Measurements from ENCODE around the gene FGF22.
"Not testable (repeated sequence)": the region's sequence is repeated elsewhere in the genome, so short reads cannot be mapped to it uniquely, and the experiment has no call there.

Gene FGF22

DNA sequence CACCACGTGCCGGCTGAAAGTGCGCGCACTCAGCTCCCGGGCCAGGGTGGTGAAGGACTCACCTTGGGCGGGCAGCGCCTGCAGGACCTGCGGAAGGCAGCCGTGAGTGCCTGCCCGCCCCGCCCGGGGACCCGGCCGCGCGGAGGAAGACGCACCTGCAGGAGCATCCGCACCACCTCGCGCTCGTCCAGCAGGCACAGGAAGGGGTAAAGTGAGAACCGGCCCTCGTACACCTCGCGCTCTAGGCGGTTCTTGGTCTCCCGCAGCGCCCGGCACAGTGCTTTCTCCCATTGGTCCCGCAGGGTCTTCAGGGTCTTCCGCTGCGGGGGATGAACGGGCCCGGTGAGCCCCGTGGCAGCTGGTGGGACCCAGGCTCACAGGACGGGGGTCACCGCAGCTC, 17.0 kb upstream of the FGF22 start:
- peaks cover 100% of the 10 kb centered on the region for H3K36me3 Mint-ChIP-seq (ENCODE audit: low read depth)
- intact Hi-C loops (cut with micrococcal nuclease) = no loop called here
- H3K4me1 Mint-ChIP-seq (ENCODE audit: low read depth) = no peaks in the 10 kb centered on the region

DNA sequence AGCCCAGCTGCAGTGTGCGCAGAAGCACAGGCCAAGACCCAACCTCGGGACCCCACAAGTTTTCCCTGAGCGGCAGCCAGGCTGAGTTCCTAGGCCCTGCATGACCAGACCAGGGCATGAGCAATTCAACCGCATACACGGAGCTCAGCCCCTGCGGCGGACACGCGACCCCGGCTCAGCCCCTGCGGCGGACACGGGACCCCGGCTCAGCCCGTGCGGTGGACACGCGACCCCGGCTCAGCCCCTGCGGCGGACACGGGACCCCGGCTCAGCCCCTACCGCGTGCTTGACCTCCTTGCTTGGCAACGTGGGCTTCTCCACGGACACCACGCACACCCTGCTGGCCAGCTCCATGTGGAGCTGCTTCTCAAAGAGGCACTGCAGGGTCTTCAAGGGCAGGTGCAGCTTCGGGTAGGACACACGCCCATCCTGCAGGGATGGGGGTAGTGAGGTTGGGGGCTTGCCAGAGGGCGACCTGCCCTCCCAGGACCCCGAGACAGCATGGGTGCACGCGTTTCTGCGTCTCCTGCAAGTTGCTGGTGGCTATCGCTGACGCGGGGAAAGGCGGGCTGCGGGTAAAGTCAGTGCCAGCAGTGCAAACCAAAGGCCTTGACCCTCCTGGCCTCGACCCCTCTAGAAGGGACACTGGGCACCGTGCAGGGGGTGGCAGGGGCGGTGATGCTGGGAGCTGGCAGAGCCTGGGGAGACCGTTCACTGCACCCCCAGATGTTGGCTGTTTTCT, 16.3 kb upstream of the FGF22 start:
- Mint-ChIP-seq H3K36me3 (ENCODE audit: low read depth) (peaks cover 100% of the 10 kb centered on the region), H3K27me3 (no peaks in the 10 kb centered on the region), H3K4me1 (ENCODE audit: low read depth) (no peaks in the 10 kb centered on the region), H3K4me3 (no peak overlapping the region), H3K9me3 (no peaks in the 10 kb centered on the region), H3K27ac (no peak overlapping the region)
- intact Hi-C loops (cut with micrococcal nuclease) = no loop called here

More for the DNA sequence above, 17.0 kb upstream of the FGF22 start:
- H3K27ac Mint-ChIP-seq = no peak overlapping the region
- no peak overlapping the region for H3K4me3 Mint-ChIP-seq
- no peaks in the 10 kb centered on the region for H3K9me3 Mint-ChIP-seq
- H3K27me3 Mint-ChIP-seq = no peaks in the 10 kb centered on the region

DNA sequence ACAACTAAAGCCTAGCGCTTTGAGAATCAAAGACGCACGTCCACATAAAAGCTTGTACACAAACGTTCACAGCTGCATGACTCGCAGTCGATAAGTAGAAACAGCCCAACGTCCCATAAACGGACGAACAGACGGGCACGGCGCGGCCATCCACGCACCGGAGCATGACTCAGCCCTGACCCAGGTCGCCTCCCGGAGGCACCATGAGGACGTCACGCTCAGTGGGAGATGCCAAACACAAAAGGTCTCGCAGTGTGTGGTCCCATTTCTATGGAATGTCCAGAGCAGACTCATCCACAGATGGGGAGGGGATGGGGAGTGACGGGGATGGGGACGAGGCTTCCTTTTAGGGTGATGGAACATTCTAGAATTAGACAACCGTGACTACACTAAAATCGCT, 15.7 kb upstream of the FGF22 start:
- H3K4me3 Mint-ChIP-seq = no peak overlapping the region
- peaks cover 100% of the 10 kb centered on the region for H3K36me3 Mint-ChIP-seq (ENCODE audit: low read depth)
- H3K9me3 Mint-ChIP-seq = no peaks in the 10 kb centered on the region
- H3K4me1 Mint-ChIP-seq (ENCODE audit: low read depth) = no peaks in the 10 kb centered on the region
- H3K27ac Mint-ChIP-seq = no peak overlapping the region
- intact Hi-C loops (cut with micrococcal nuclease) = no loop called here
- no peaks in the 10 kb centered on the region for H3K27me3 Mint-ChIP-seq

DNA sequence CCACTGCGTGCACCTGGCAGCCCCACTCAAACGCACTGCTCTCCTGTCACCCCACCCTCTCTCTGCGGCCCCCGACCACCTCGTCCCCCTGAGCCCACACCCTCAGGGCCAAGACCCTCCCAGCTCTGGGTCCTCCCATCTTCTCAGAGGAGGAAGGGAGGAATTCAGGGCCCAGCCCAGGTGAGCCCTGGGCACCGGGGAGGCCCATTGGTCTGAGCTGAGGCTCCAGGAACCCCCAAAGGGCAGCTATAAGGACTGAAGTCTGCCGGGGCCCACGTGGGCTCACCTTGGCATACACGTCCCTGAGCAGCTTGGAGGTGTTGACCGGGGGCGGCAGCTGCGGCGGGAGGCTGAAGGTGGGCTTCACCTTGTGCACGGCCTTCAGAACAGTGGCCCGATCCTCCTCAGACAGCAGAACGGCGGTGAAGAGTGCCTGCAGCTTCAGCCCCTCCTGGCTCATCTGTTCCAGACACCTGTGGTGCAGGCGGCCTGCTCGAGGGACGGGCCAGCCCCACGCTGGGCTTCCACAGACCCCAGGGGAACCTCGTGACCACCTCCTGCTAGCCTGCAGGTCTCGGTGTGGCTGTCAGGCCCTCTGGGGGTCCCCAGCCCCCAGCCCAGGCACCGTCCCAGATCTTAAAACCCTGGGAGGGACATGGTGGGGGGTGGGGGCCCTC, 15.1 kb upstream of the FGF22 start:
- H3K4me1 Mint-ChIP-seq (ENCODE audit: low read depth) = no peaks in the 10 kb centered on the region
- H3K27ac Mint-ChIP-seq = no peak overlapping the region
- intact Hi-C loops (cut with micrococcal nuclease) = no loop called here
- no peaks in the 10 kb centered on the region for H3K9me3 Mint-ChIP-seq
- peaks cover 100% of the 10 kb centered on the region for H3K36me3 Mint-ChIP-seq (ENCODE audit: low read depth)
- no peaks in the 10 kb centered on the region for H3K27me3 Mint-ChIP-seq
- no peak overlapping the region for H3K4me3 Mint-ChIP-seq

- H3K27me3 Mint-ChIP-seq = no peaks in the 10 kb centered on the region
- peaks cover 100% of the 10 kb centered on the region for H3K36me3 Mint-ChIP-seq (ENCODE audit: low read depth)
These were observed 14.4 kb upstream of the FGF22 start for GRCh38 chr19:625257-625656.

DNA sequence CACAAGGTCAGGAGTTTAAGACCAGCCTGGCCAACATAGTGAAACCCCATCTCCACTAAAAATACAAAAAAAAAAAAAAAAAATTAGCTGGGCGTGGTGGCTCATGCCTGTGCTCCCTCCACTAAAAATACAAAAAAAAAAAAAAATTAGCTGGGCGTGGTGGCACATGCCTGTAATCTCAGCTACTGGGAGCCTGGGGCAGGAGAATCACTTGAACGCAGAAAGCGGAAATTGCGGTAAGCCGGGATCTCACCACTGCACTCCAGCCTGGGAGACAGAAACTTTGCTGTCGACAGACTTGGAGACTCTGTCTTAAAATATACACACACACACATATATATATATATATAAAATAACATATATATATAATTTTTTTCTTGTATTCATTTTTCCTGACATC, 13.1 kb upstream of the FGF22 start:
- H3K27ac Mint-ChIP-seq; H3K4me3 Mint-ChIP-seq; intact Hi-C loops (cut with micrococcal nuclease); H3K9me3 Mint-ChIP-seq; H3K27me3 Mint-ChIP-seq: not testable (repeated sequence)
- Mint-ChIP-seq H3K36me3 (ENCODE audit: low read depth) (peaks cover 100% of the 10 kb centered on the region), H3K4me1 (ENCODE audit: low read depth) (peaks cover 12% of the 10 kb centered on the region)

More at GRCh38 chr19:625257-625656, 14.4 kb upstream of the FGF22 start:
- intact Hi-C loops (cut with micrococcal nuclease) = no loop called here
- Mint-ChIP-seq H3K4me3 (no peak overlapping the region), H3K4me1 (ENCODE audit: low read depth) (peaks cover 6% of the 10 kb centered on the region), H3K27ac (no peak overlapping the region), H3K9me3 (no peaks in the 10 kb centered on the region)

- H3K9me3 Mint-ChIP-seq = no peaks in the 10 kb centered on the region
- no peak overlapping the region for H3K4me3 Mint-ChIP-seq
- H3K36me3 Mint-ChIP-seq (ENCODE audit: low read depth) = peaks cover 99% of the 10 kb centered on the region
- intact Hi-C loops (cut with micrococcal nuclease) = no loop called here
- H3K27ac Mint-ChIP-seq = no peak overlapping the region
- no peaks in the 10 kb centered on the region for H3K27me3 Mint-ChIP-seq
- peaks cover 26% of the 10 kb centered on the region for H3K4me1 Mint-ChIP-seq (ENCODE audit: low read depth)
These were observed 11.5 kb upstream of the FGF22 start for GRCh38 chr19:628168-628567.

GRCh38 chr19:629515-629914, 10.2 kb upstream of the FGF22 start:
- Mint-ChIP-seq H3K4me1 (ENCODE audit: low read depth) (peaks cover 37% of the 10 kb centered on the region), H3K36me3 (ENCODE audit: low read depth) (peaks cover 93% of the 10 kb centered on the region)
- intact Hi-C loops (cut with micrococcal nuclease); H3K27me3 Mint-ChIP-seq; H3K9me3 Mint-ChIP-seq; H3K4me3 Mint-ChIP-seq; H3K27ac Mint-ChIP-seq: not testable (repeated sequence)

GRCh38 chr19:629961-630714, 9.5 kb upstream of the FGF22 start:
- Mint-ChIP-seq H3K4me3 (no peak overlapping the region), H3K9me3 (no peaks in the 10 kb centered on the region), H3K4me1 (ENCODE audit: low read depth) (peaks cover 37% of the 10 kb centered on the region), H3K27ac (no peak overlapping the region), H3K36me3 (ENCODE audit: low read depth) (peaks cover 86% of the 10 kb centered on the region), H3K27me3 (no peaks in the 10 kb centered on the region)
- intact Hi-C loops (cut with micrococcal nuclease) = no loop called here

GRCh38 chr19:632579-633067, 7.1 kb upstream of the FGF22 start:
- Mint-ChIP-seq H3K4me3 (peak overlapping the region; percentile 97), H3K4me1 (ENCODE audit: low read depth) (peaks cover 37% of the 10 kb centered on the region), H3K27me3 (peaks cover 12% of the 10 kb centered on the region), H3K9me3 (no peaks in the 10 kb centered on the region), H3K27ac (peak overlapping the region; percentile 88), H3K36me3 (ENCODE audit: low read depth) (peaks cover 62% of the 10 kb centered on the region)
- intact Hi-C loops (cut with micrococcal nuclease) = loop anchor here (2.0 kb wide), 1 partner anchor 28 kb away; no protein-coding TSS in a partner anchor

GRCh38 chr19:633068-633785, 6.5 kb upstream of the FGF22 start, which contains the start of gene POLRMT:
Gene POLRMT (minus strand): TSS chr19:633537. CDS start chr19:633512, 25 bp downstream.
- Mint-ChIP-seq H3K9me3 (no peaks in the 10 kb centered on the region), H3K4me1 (ENCODE audit: low read depth) (peaks cover 37% of the 10 kb centered on the region), H3K36me3 (ENCODE audit: low read depth) (peaks cover 55% of the 10 kb centered on the region), H3K27ac (peak within 1 kb of the TSS; percentile 88), H3K27me3 (peaks cover 18% of the 10 kb centered on the region), H3K4me3 (peak within 1 kb of the TSS; percentile 97)
- intact Hi-C loops (cut with micrococcal nuclease) = loop anchor here (2.0 kb wide), 1 partner anchor 28 kb away; no protein-coding TSS in a partner anchor

DNA sequence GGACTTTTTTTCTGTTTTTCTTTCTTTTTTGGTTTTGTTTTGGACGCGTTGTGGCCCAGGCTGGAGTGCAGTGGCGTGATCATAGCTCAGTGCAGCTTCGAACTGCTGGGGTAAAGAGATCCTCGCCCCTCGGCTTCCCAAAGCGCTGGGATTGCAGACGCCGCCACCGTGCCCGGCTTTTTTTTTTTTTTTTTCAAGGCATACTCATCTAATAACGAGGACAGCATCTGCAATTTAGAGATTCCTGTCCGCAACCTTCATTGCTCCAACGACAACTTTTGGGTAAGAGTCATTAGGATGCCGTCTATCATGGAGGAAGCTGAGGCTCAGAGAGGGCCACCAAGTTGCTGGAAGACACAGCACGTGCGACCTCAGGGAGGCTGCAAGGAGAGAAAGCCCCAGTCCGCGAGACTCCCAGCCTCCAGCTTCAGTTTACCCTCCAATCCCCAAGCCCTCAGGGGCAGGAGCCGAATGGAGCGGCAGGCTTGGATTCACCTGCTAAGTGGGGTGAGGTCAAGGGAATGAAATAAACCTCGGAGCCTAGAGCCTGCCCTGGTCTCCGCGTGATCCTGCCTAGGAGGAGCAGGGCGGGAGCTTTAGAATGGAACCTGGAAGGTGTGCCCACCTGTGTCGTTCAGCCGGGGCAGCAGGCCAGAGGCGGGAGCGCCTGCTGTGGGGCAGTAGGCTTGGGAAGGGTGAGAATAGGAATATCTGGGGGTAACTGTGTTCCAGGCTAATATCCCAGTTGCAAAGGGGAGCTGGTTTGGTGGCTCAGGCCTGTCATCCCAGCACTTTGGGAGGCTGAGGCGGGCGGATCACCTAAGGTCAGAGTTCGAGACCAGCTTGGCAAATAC, 5.7 kb upstream of the FGF22 start:
- H3K27ac Mint-ChIP-seq = peak overlapping the region; percentile 88
- intact Hi-C loops (cut with micrococcal nuclease) = loop anchor here (2.0 kb wide), 1 partner anchor 27 kb away; no protein-coding TSS in a partner anchor
- H3K9me3 Mint-ChIP-seq = no peaks in the 10 kb centered on the region
- peaks cover 26% of the 10 kb centered on the region for H3K27me3 Mint-ChIP-seq
- peaks cover 37% of the 10 kb centered on the region for H3K4me1 Mint-ChIP-seq (ENCODE audit: low read depth)
- peak overlapping the region; percentile 97 for H3K4me3 Mint-ChIP-seq
- H3K36me3 Mint-ChIP-seq (ENCODE audit: low read depth) = peaks cover 48% of the 10 kb centered on the region

Data from dendritic cell treated with granulocyte-macrophage colony-stimulating factor and Interleukin-4, amounts not matched to agents 40 ng/mL and 50 ng/mL, for 4 days (primary cell).